ENCODE results near the gene NXPE3.
"Not testable (repeated sequence)": the region's sequence is repeated elsewhere in the genome, so short reads cannot be mapped to it uniquely, and the experiment has no call there.

Gene NXPE3

GRCh38 chr3:101779047-101779821, at the start of gene NXPE3:
Gene NXPE3 (plus strand): TSS chr3:101779211. CDS start chr3:101785597, 6,386 bp downstream.
- peak; percentile 84 for DNase-seq

DNA sequence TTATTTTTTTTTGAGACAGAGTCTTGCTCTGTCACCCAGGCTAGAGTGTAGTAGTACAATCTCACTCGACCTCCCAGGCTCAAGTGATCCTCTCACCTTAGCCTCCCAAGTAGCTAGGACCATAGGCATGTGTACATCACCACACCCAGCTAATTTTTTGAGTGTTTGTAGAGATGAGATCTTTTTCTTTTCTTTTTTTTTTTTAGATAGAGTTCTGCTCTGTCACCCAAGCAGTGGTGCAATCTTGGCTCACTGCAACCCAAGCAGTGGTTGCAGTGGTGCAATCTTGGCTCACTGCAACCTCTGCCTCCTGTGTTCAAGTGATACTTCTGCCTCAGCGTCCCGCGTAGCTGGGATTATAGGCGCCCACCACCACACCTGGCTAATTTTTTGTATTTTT, 49.4 kb upstream of the NXPE3 start:
- DNase-seq = no peak

DNA sequence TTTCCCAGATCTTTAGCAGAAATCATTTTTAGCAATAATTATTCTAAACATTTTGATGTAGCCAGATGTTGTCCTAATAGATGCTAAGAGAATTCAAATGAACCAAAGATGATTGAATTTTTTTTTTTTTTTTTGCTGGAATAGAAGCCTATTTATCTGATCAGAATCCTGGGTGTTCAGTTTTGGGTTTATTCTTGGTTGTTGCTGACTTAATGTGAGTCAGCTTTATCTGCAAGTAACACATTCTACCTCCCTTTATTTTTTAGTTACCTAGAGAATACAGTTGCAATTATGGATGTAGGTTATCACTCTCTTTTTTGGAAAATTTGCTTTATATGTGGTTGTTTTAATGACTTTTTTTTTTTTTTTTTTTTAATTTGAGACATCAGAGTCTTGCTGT, 48.2 kb upstream of the NXPE3 start:
- DNase-seq = no peak

DNA sequence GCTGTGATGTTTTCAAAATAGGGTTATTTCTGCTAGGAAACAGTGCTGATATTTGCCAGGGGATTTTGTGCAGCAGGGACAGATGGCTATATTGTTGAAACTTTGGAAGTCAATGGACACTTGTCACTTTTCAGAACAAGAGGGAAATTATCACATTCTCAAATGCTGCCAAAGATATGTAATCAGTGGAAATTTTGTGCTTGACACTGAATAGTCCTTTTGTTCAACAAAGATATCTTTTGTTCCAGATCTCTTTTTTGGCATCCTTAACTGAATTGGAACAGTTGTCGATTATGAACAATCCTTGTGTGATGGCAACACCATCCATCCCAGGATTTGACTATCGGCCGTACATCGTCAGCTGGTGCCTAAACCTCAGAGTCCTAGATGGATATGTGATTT, 46.8 kb upstream of the NXPE3 start:
- no peak for DNase-seq

DNA sequence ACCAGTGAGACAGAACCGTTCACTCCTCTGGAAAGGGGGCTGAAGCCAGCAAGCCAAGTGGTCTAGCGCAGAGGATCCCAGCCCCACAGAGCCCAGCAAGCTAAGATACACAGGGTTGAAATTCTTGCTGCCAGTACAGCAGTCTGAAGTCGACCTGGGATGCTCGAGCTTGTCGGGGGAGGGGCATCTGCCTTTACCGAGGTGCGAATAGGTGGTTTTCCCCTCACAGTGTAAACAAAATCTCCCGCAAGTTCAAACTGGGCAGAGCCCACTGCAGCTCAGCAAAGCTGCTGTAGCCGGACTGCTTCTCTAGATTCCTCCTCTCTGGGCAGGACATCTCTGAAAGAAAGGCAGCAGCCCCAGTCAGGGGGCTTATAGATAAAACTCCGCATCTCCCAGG, 43.2 kb upstream of the NXPE3 start:
- no peak for DNase-seq

- not testable (repeated sequence) for DNase-seq
Measured at GRCh38 chr3:101741914-101742313, 37.1 kb upstream of the NXPE3 start.

GRCh38 chr3:101744811-101745210, 34.2 kb upstream of the NXPE3 start:
- no peak for DNase-seq

GRCh38 chr3:101745934-101746333, 33.1 kb upstream of the NXPE3 start:
- not testable (repeated sequence) for DNase-seq

DNA sequence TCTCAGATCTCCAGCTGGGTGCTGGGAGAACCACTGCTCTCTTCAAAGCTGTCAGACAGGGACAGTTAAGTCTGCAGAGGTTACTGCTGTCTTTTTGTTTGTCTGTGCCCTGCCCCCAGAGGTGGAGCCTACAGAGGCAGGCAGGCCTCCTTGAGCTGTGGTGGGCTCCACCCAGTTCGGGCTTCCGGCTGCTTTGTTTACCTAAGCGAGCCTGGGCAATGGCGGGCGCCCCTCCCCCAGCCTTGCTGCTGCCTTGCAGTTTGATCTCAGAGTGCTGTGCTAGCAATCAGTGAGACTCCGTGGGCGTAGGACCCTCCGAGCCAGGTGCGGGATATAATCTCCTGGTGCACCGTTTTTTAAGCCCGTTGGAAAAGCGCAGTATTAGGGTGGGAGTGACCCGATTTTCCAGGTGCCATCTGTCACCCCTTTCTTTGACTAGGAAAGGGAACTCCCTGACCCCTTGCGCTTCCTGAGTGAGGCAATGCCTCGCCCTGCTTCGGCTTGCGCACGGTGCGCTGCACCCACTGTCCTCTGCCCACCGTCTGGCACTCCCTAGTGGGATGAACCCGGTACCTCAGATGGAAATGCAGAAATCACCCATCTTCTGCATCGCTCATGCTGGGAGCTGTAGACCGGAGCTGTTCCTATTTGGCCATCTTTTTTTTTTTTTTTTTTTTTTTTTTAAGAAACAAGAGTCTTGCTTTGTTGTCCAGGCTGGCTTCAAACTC, 25.5 kb upstream of the NXPE3 start:
- DNase-seq = not testable (repeated sequence)

GRCh38 chr3:101758224-101758623, 20.8 kb upstream of the NXPE3 start:
- DNase-seq = no peak

DNA sequence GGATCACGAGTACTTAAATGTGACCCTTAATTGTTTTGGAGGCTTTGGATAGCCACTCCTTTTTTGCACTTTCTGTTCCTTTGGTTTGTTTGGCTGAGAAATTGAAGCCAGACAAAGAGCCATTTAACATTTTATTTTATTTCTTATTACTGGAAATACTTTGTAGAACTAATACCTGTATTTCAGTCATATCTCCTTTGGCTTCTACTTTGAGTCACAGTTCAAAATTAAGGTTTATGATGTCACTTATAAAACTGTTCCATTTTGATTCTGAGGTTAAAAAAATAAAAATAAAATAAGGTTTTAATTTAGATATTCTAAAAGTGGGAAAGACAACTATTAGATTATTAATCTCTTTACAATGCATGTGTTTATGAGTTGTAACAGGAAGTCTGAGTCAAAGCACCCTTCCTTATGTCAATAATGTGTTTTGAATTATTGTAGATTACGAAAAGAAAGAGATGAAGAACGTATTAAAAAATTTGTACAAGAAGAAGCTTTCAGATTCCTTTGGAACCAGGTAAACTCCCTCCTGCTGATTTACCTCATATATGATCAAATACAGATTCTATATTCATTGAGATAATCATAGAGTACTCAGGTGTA, 16.9 kb upstream of the NXPE3 start:
- DNase-seq = no peak

DNA sequence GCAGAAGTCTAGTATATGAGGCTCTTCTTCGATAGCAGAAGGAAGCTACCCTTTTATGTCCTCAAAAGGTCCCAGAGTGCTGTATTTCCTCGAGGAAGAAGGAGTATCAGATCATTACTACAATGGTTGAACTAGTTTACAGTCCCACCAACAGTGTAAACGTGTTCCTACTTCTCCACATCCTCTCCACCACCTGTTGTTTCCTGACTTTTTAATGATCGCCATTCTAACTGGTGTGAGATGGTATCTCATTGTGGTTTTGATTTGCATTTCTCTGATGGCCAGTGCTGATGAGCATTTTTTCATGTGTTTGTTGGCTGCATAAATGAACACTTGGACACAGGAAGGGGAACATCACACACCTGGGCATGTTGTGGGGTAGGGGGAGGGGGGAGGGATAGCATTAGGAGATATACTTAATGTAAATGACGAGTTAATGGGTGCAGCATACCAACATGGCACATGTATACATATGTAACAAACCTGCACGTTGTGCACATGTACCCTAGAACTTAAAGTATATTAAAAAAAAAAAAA, 1.2 kb upstream of the NXPE3 start:
- DNase-seq = not testable (repeated sequence)

DNA sequence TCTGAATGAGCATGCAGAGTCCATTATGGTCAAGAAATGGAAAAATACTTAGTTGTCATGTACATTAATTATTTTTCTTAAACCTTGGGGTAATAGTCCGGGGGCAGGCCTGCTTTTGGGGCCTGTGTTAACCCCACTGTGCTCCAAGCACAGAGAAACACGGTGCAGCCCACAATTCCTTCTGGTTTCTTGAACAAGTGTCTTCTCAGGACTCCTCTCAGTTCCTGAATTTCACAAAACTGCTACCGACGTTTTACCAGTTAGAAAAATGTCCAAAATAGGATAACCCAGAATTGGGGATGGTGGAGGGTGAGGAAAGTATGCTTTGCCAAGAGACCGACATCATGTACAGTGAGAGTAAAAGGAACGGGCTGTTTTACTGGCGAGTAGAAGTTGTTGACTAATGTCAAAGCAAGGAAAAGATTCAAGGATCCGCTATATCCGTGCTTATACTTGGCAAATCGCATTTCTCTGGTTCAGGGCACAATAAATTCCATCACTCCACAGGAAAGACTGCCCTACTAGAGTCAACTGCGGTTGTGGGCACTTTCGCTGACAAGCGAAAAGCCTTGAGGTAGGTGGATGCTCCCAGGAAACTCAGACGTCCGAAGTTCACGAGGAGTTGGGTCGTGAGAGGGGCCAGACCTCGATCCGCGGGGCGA, 495 bp upstream of the NXPE3 start:
- peak; percentile 33 for DNase-seq

DNA sequence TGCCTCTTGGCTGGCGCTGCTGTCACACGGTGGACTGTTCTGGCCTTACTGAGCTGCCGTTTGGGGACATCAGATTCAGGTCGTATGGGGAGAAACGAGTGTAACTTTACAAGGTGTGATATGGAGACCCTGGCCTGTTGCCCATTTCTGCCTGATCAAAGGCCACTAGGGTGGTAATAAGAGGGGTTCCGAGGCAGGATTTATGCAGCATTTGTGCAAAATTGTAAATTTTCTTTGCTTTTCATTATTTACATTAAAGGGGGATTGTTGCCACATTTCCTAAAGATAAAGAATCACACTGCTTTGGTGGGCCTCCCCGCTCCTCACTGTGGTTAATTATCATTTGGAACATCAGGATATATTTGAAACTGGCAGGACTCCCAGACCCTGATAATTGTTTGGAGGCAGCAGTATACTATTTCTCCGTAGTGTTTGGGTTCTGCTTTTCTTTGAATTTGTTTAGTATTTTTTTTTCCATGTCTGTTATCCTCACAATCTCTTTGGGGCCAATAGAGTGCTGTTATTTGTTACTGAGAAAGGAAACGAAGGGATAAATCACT, 891 bp downstream of the NXPE3 start:
- DNase-seq = peak; percentile 50

DNA sequence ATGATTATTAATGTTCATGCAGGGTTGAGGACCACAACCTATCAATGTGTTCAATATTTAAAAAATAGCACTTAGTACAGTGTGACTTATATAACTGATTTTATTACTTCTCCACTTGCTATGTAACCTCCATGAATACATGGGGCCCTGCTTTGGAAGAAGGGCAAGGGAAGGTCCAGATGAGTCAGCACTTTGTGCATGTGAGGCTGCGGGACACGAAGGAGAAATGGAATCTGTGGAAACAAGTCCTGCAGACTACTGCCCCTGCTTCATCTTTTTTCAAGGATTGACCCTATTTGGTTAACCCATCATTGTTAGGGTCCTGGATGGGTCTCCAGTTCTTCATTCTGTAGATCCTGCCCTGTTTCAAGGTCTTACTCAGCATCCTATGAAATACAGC, 1.6 kb downstream of the NXPE3 start:
- DNase-seq = no peak

DNA sequence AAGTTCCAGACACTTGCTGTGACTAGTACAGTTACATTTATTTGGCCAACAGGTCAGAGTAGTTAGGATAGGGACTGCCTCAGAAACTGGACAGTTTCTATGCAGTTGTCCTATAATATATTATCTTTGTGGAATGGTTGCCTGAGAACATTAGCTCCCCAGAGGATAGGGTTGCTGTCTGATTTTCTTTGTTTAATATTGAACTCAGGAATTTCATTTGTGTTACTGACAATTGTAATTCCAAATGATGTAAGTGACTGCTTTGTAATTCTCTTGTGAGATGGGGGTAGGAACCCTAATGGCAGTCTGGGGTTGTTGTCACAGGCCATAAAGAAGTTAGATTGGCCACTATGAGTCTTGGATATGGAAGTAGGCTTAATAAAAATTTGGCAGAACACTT, 2.2 kb downstream of the NXPE3 start:
- no peak for DNase-seq

DNA sequence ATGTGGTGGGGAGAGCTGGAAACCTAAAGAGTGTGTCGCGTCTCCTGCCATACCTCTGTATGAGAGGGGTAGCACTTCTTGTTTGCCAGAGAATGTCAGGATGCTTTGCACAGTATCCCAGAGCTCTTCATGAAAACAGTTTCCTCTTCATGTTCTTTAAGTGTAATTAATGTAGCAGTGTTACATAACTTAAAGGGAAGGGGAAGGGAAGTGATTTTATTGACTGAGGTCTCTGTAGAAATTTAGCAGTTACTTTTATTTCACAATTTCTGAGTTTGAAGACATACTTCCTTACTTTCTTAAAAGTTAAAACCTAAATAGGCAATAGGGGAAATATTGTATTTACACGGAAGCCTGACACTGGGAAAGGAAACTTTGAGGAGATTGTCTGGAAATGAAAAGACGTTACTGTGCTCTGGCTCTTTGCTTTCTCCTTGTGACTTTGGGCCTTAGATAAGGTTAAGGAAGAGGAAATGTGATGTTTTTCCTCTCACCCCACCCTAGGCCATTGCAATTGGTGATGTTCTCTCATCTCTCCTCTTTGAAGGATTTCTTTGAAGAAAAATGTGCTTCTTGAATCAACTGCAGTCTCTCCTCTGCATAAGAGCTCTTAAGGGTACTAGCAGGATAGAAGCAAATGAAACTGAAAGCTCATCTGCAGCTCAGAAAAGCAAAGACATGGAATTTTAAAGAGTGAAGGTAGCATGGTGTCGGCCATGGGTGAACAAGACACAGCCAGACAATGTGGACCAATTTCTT, 6.0 kb downstream of the NXPE3 start:
- DNase-seq = no peak

GRCh38 chr3:101791778-101792177, 12.8 kb downstream of the NXPE3 start:
- no peak for DNase-seq

GRCh38 chr3:101796077-101796680, 17.2 kb downstream of the NXPE3 start:
- DNase-seq = no peak

DNA sequence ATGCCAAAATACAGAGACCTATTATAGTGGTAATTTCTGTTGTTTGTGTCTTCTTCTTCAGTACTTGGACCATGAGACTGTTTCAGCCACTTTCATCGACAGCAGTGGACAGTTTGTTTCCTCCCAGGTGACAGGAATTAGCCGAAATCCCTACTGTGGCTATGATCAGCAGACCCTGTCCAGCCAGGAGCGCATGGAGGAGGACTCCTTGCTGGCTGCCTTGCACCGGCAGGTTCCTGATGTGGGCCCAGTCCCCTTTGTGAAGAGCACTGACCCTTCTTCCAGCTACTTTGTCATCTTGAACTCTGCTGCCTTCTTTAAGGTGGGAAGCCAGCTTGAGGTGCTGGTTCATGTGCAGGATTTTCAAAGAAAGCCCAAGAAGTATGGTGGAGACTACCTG, 22.2 kb downstream of the NXPE3 start:
- DNase-seq = no peak

- DNase-seq = no peak
Measured at GRCh38 chr3:101802179-101802578, 23.2 kb downstream of the NXPE3 start.

Measured in NCI-H1092 treated with DMSO at 0.1 percent for 48 hours (cell line).